ENCODE results near the gene POU3F1.

DNA sequence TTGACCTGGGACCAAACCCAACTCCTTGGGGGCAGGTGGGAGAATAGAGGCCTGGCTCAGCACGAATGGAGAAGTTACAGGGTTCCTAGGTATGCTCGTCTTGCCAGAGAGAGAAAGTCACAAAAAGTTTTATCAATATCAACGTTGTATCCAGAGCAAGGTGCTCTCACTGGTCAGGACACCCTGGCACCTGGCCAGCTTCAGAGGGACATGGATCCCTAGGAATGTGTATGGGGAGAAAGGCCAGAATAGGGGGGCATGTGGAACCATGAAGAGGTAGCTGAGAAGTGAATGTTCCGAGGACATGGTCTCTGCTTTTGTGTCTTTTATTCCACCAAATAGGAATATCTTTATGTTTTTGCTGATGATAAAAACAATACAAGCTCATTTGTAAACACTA lies 9.4 kb upstream of the POU3F1 start:
- TF ChIP-seq, protein P1, sequence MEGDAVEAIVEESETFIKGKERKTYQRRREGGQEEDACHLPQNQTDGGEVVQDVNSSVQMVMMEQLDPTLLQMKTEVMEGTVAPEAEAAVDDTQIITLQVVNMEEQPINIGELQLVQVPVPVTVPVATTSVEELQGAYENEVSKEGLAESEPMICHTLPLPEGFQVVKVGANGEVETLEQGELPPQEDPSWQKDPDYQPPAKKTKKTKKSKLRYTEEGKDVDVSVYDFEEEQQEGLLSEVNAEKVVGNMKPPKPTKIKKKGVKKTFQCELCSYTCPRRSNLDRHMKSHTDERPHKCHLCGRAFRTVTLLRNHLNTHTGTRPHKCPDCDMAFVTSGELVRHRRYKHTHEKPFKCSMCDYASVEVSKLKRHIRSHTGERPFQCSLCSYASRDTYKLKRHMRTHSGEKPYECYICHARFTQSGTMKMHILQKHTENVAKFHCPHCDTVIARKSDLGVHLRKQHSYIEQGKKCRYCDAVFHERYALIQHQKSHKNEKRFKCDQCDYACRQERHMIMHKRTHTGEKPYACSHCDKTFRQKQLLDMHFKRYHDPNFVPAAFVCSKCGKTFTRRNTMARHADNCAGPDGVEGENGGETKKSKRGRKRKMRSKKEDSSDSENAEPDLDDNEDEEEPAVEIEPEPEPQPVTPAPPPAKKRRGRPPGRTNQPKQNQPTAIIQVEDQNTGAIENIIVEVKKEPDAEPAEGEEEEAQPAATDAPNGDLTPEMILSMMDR (IDR thresholded peaks at IDR 0.05; ENCODE audit: low read length): no peak
- no peak for TF ChIP-seq EZH2 (optimal IDR thresholded peaks at IDR 0.05; ENCODE audit: low read depth, low read length)
